Left forelimb (tissue), 1 donor: Measurements from ENCODE around the gene ASPRV1.

Experiments
- DNase-seq: peaks from one replicate; pipeline ENCODE4 v3.0.0-alpha.2; 2018; ENCODE audit warnings: low spot score

ASPRV1 gene

GRCh38 chr2:69988086-69988635, 26.7 kb upstream of the ASPRV1 start:
- DNase-seq: no peak

GRCh38 chr2:69986691-69987090, 25.3 kb upstream of the ASPRV1 start:
- no peak for DNase-seq

DNA sequence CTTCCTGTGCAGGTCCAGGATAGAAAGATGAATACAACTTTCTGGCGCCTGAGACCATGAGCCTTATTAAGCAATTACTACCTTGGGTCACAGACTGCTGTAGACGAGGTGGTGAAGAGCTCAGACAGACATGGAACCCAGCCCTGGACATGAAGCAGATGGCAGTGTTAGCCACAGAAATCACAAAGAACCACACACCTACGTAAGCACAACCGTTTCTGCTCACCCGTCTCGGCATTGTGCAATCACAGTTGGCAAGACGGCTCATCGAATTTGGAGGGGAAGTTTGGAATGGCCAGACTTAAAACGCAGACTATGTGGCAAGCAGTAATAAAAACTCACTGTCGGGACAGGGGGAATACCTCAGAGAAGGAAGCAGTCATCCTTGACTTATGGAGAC, 24.3 kb upstream of the ASPRV1 start:
- DNase-seq: no peak

DNA sequence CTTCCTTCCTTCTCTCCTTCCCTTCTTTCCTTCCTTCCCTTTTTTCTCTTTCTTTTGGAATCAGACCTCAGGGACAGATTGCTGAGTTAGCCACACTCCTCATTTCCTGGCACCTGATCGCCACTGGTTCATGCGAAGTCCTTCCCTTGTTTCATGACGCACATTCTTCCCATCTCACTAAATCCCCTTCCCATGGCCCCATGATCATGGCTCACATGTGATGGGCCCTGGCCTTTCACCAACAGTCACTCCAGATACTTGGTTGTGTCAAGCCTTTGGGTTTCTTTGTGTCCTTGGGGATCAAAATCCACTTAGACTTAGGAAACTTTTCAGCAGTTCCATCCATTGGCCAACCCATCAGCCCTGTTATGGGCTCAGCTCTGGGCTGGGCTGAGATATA, 23.8 kb upstream of the ASPRV1 start:
- no peak for DNase-seq

DNA sequence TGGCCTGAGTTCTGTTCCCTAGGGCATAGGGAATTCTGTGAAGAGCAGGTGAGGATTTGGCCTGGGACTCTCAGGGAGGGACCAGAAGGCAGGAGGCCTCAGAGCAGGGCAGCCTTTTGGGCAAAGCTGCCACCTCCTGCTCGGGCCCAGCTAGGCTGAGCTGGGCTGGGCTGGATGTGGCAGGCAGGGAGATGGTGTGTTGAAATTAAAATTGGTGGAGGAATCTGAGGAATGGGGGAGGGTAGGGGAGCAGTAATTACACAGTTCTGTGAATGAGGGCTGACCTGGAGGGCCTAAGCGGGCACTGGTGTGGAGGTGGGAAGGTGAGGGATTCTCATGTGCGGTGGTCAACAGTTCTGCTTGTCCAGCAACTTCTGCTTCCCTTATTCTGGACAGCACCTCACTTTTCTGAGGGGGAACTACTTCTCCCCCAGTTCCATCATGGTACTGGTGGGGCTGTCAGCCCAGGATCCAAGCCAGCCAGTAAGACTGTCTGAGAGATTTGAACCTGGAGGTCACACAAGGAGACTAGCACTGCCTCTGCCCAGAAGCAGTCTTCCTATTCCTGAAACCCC, 22.0 kb upstream of the ASPRV1 start:
- DNase-seq: no peak

DNA sequence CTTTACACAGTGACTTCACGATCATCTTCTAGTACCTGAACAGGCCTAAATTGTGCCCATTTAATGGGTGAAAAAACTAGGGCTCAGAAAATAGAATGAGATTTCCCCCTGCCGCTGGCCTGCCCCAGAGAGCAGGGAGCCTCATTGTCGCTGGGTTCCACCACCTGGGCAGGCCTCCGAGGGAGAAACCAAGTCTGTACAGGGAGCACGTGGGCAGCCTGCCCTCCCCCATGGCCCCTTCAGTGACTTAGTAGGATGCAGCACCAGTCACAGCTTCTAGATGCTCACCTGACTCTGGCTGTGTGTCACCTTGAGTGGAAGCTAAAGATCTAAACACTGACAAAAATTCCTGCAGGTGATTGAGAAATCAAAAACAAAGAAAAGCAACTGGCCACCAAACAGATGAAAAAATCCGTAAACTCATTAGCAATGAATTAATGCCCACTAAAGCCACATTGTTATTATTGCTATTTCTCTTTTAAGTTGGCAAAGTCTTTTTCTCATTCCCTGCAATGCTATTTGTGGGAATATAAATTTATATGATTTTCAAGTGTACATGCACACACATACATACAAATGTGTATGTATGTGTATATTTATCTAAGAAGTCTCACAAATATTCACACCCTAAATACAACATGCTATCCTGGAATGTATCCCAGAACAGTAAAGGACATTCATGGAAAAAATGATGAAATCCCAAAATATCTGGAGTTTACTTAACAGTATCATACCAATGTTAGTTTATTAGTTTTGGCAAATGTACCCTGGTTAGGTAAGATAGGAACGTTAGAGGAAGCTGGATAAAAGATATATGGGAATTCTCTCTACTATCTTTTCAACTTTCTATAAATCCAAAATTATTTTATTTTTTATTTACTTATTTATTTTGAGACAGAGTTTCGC, 18.7 kb upstream of the ASPRV1 start:
- DNase-seq: no peak

- no peak for DNase-seq
These were observed 16.6 kb upstream of the ASPRV1 start for GRCh38 chr2:69977906-69978482.

DNA sequence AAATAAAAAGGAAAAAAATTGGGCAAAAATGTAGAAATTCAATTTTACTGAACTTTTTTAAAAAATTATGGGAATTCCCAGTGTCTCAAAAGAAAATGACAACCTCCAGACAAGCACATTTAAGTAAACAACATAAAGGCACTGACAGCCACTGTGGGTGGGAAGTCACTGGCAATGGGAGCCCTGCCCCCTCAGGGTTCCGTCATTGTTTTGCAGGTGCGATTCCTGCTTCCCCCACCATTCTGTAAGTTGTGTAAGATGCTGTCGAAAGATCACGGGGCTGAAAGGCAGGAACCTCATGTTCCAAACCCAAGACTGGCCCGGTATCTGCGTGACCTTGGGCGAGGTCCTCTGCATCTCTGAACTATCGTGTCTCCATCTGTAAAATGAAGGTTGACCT, 15.8 kb upstream of the ASPRV1 start:
- no peak for DNase-seq

DNA sequence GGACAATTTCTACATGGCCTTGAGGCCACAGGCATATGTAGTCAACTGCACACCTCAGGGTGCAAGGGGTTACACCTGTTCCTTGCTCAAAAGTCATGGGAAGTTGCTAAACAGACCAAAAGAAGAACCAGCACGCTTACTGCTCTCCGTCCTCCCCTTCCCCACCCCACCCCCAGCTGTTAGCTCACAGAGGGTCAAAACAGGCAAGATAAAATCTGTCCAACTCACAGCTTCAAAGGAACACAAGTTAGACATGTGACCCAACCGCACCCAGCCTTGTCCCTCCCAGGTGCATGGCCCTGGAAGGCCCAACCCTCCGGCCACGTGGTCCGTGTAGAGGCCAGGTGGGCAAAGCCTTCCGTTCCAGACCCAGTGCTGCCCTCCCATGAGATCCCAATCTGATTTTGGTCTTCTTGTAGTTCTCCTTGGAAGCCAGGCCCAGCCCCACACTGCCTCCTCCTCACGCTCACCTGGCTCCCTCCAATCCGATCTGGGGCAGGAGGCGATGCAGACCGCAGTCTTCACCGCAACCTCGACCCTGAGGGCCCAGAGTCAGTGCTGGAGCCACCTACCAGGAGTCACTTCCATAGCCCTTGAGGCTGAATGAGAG, 14.5 kb upstream of the ASPRV1 start:
- DNase-seq: no peak

DNA sequence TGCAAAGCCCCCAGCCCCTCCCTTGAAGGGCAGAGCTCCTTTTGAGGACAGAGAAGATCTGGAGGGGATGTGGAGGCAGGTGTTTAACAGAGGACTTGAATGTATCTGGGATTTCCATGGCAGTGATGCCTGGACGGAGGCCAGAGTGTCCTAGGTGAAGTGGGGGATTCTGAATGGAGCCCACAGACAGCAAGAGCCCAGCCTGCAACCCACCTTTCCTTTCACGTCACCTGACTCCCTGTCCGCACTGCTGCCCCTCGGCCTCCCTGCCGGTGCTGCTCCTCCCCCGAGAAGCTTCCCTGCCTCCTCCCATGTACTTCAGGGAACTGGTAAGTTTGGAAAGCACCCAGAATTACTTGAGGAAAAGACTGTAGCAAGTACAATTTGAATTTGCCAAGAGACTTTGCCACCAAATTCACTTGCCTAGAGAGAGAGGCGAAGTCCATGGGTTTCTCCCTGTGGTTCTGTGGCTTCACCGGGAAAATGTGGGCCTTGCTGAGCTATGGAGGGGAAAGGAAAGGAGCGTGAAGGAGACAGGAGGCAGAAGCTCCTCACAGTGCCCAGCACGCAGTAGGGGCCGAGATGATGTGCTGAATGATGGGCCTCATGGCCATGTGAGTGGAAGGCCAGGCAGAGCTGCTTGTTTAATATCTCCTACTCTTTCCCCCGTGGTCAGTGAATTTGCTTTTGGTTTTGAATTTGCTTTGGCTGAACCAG, 13.9 kb upstream of the ASPRV1 start:
- DNase-seq: no peak

- DNase-seq: no peak
These were observed 11.9 kb upstream of the ASPRV1 start for GRCh38 chr2:69973335-69973735.

- DNase-seq: no peak
These were observed 11.4 kb upstream of the ASPRV1 start for GRCh38 chr2:69972822-69973221.

DNA sequence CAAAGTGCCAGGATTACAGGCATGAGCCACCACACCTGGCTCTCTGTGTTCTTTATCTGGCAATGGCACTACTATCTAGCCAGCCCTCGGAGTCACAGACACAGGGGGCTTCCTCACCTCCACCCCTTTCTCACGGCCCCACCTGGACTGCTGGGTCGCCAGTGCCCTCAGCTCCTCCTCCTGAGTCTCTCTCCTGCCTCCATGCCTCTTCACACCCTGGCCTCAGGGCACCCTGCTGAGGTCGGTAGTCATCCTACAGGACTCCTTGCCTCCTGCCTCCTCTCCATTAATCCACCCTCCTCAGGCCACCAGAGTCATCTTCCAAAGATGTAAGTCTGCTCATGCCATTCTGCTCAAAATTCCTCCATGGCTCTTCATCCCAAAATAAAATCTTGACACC, 8.6 kb upstream of the ASPRV1 start:
- DNase-seq: no peak

DNA sequence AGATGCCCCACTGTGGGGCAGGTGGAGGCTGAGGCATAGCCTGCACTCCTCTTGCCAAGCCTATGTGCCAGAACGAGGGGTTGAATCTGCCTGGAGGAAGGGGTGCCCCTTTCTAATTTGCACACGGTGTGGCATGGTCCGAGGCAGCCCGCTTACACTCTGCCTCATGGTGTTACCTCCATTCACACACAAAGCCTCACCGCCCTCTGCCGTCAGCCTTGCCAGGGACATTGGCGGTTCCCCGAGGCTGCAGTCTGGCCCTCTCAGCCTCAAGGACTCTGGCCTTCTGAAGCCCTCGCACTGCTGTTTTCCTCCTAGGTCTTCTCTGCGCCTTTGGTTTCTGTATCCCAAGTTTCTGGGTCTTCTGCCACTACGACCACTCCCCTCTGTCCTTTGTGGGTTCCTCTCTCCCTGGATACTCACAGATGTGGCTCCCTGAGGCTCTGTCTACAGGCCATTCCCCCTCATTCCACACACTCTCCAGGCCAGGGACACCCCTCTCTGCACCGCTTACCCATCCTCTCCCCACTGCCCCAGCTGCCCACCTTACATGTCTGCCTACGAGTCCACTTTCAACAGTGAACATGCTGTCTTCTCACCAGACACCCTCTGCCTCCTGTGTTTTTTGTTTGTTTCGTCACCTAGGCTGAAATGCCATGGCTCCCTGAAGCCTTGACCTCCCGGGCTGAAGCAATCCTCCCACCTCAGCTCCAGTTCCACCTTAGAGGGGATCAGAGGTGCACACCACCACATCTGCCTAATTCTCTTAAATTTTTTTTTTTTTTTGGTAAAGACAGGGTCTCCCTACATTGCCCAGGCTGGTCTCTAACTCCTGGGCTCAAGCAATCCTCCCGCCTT, 7.9 kb upstream of the ASPRV1 start:
- DNase-seq: no peak

- no peak for DNase-seq
These were observed 7.2 kb upstream of the ASPRV1 start for GRCh38 chr2:69968609-69969008.

GRCh38 chr2:69966496-69966895, 5.1 kb upstream of the ASPRV1 start:
- DNase-seq: no peak

- DNase-seq: no peak
These were observed 4.5 kb upstream of the ASPRV1 start for GRCh38 chr2:69965756-69966445.

- no peak for DNase-seq
These were observed 3.0 kb upstream of the ASPRV1 start for GRCh38 chr2:69964353-69964841.

DNA sequence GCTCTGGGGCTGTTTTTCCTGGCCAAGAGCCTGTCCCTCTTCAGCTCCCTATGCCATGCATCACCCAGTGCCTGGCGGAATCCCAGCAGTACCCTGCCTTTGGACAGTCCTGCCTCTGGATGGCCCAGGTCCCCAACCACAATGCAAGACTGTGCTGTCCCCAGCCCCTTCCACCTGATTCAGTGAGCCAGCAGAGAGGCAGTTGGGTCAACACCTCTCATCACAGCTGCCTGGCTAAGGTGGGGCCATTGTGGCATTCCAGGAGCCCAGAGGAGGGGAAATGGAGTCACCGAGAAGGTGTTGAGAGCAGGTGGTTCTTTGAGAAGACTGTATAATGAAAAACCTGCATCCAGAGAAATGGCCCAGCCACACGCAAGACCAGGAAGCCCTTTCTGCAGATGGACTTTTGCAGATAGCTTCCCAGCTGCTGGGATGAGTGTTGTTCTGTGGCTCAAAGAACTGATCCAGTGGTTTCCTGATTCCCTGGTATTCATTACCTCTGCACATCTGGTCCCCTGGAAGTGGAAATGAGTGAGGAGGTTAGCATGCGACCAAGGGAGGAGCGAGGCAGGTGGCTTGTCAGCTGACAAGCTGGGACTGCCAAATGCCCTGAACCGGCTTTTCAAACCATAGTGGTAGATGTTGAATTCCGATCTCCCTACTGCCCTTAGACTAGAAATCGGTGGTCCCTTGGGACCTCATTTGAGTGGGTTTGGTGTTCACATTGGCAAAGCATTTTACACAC, 1.7 kb upstream of the ASPRV1 start:
- DNase-seq: no peak
